Activated naive CD8-positive, alpha-beta T cell treated with anti-CD3 and anti-CD28 coated beads, Interleukin-2, amount 10 ng/mL, durations not matched to agents 7 days and 5 days (primary cell): ENCODE results near the gene OPRD1. TPM values are rescaled to one million over a fixed set of nuclear protein-coding genes. Genes with fewer than 3 reads are reported as not detected.

Source experiments
- ATAC-seq: fragments of 150-1000 bp; cut with Tn5 transposase; one replicate; pipeline ENCODE4 v1.10.0; 2021; ENCODE audit warnings: low read depth, moderate library complexity
- POLR2A ChIA-PET: fragments of 350-600 bp; sonication (Branson Sonifier 250); formaldehyde crosslinking; loops from one replicate; lab custom pipeline; 2021; ENCODE audit warnings: antibody characterized with exemption; lab: Charles Lee
- DNase-seq: peaks from one replicate; pipeline ENCODE4 v3.0.0; 2021
- H3K27ac Mint-ChIP-seq: one replicate; pipeline ENCODE4 v1.8.0; 2022; ENCODE audit warnings: mild to moderate bottlenecking, mixed read lengths
- H3K27me3 Mint-ChIP-seq: one replicate; pipeline ENCODE4 v1.8.0; 2022; ENCODE audit warnings: mild to moderate bottlenecking, moderate library complexity, mixed read lengths
- H3K36me3 Mint-ChIP-seq: one replicate; pipeline ENCODE4 v1.8.0; 2021; ENCODE audit warnings: mild to moderate bottlenecking, mixed read lengths
- H3K4me1 Mint-ChIP-seq: one replicate; pipeline ENCODE4 v1.8.0; 2021; ENCODE audit warnings: mixed read lengths
- H3K4me3 Mint-ChIP-seq: one replicate; pipeline ENCODE4 v1.8.0; 2022; ENCODE audit warnings: mild to moderate bottlenecking, moderate library complexity, mixed read lengths
- H3K9me3 Mint-ChIP-seq: one replicate; pipeline ENCODE4 v1.8.0; 2021; ENCODE audit warnings: mixed read lengths
- total RNA-seq, 2 experiments: library from RNA; stranded (reverse); gene quantifications; one replicate each; pipeline ENCODE4 v1.2.3, GENCODE V29; 2021

OPRD1 gene
- total RNA-seq, 2 experiments from 2014 or later: not detected

- Mint-ChIP-seq H3K4me3 (peak overlapping the region; percentile 87), H3K4me1 (peaks cover 39% of the 10 kb centered on the region), H3K27me3 (no peaks in the 10 kb centered on the region), H3K9me3 (no peaks in the 10 kb centered on the region), H3K27ac (peak overlapping the region; percentile 94), H3K36me3 (no peaks in the 10 kb centered on the region)
- POLR2A ChIA-PET: interaction anchor here (0.9 to 2.9 kb wide), 6 partner anchors 16 to 295 kb away, joined by 3 to 20 read pairs (median 4); partner anchors contain the start of genes EPB41, GMEB1, SRSF4 and TAF12
- DNase-seq (peak; percentile 97), ATAC-seq (peak; percentile 72)
Measured at GRCh38 chr1:28886731-28887418, 74.9 kb downstream of the OPRD1 start.

GRCh38 chr1:28887419-28887834 is 75.5 kb downstream of the OPRD1 start:
- H3K4me1 Mint-ChIP-seq: peaks cover 34% of the 10 kb centered on the region

GRCh38 chr1:28887835-28888682 is 76.1 kb downstream of the OPRD1 start:
- ATAC-seq (no peak), DNase-seq (no peak)
- POLR2A ChIA-PET: interaction anchor here (0.8 to 2.9 kb wide), 6 partner anchors 15 to 382 kb away, joined by 3 to 20 read pairs (median 4); partner anchors contain the start of genes EPB41, GMEB1, RCC1 and SRSF4
- no peaks in the 10 kb centered on the region for H3K27me3 Mint-ChIP-seq
- peaks cover 34% of the 10 kb centered on the region for H3K4me1 Mint-ChIP-seq
- H3K27ac Mint-ChIP-seq: peak overlapping the region; percentile 85
- H3K9me3 Mint-ChIP-seq: no peaks in the 10 kb centered on the region
- peaks cover 2% of the 10 kb centered on the region for H3K36me3 Mint-ChIP-seq
- H3K4me3 Mint-ChIP-seq: peak overlapping the region; percentile 88

More at GRCh38 chr1:28887419-28887834, 75.5 kb downstream of the OPRD1 start:
- ATAC-seq (no peak), DNase-seq (peak; percentile 58)
- Mint-ChIP-seq H3K9me3 (no peaks in the 10 kb centered on the region), H3K27me3 (no peaks in the 10 kb centered on the region), H3K27ac (peak overlapping the region; percentile 85), H3K36me3 (peaks cover 2% of the 10 kb centered on the region), H3K4me3 (peak overlapping the region; percentile 88)
- POLR2A ChIA-PET: interaction anchor here (0.9 to 2.9 kb wide), 5 partner anchors 15 to 294 kb away, joined by 3 to 20 read pairs (median 5); partner anchors contain the start of genes EPB41, GMEB1, SRSF4 and TAF12

DNA sequence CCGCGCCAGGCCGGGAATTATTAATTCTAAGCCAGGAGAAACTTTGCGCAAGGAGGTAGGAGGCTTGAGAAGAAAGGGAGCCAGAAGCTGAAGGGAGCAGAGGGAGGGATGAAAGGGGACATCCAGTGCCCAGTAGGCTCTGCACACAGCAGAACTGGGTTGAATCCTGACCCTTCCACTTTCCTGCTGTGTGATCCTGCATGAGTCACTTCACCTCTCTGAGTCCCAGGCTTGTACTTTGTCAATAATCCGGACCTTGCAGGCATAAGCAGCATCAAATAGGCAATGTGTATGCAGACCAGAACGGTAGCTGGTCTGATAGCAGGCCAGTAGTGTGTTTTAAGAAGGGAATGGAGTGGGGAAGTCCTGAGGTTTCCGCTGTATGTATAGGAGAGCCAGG is 76.9 kb downstream of the OPRD1 start:
- no peaks in the 10 kb centered on the region for H3K27me3 Mint-ChIP-seq
- DNase-seq: no peak
- H3K4me1 Mint-ChIP-seq: peaks cover 37% of the 10 kb centered on the region
- H3K36me3 Mint-ChIP-seq: peaks cover 2% of the 10 kb centered on the region
- POLR2A ChIA-PET: interaction anchor here (2.1 to 2.9 kb wide), 2 partner anchors 14 to 26 kb away, joined by 7 to 20 read pairs; partner anchors contain the start of gene EPB41
- ATAC-seq: no peak
- no peaks in the 10 kb centered on the region for H3K9me3 Mint-ChIP-seq
- no peak overlapping the region for H3K27ac Mint-ChIP-seq
- no peak overlapping the region for H3K4me3 Mint-ChIP-seq

DNA sequence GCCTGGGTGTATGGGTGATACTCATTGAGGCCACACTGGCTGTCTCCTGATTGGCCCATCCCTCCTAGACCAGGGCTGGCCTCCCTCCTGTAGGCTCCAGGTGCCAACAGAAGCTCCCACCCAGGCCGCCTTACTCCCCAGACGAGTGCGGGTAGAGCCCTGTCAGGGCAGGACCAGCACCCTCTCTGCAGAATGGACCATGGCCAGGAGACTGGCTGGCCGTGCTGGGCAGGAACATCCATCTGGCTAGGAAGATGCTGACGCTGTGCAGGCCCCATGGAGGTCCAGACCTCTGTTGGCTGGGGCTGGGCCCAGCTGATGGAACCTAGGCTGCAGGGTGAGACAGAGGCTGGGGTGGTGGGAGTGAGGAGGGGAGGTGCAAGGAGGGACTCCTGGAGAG is 77.4 kb downstream of the OPRD1 start:
- Mint-ChIP-seq H3K9me3 (no peaks in the 10 kb centered on the region), H3K4me1 (peaks cover 35% of the 10 kb centered on the region), H3K27ac (no peak overlapping the region), H3K27me3 (no peaks in the 10 kb centered on the region), H3K4me3 (no peak overlapping the region), H3K36me3 (peaks cover 3% of the 10 kb centered on the region)
- POLR2A ChIA-PET: interaction anchor here (2.1 to 2.9 kb wide), 2 partner anchors 13 to 25 kb away, joined by 7 to 20 read pairs; partner anchors contain the start of gene EPB41
- DNase-seq (no peak), ATAC-seq (no peak)

GRCh38 chr1:28890435-28890834 is 78.5 kb downstream of the OPRD1 start:
- no peak for ATAC-seq
- no peak overlapping the region for H3K27ac Mint-ChIP-seq
- POLR2A ChIA-PET: interaction anchor here (1.2 kb wide), 1 partner anchor 23 kb away, joined by 3 read pairs; the partner anchor contains the start of gene EPB41
- no peak overlapping the region for H3K4me3 Mint-ChIP-seq
- peaks cover 26% of the 10 kb centered on the region for H3K4me1 Mint-ChIP-seq
- DNase-seq: no peak
- no peaks in the 10 kb centered on the region for H3K27me3 Mint-ChIP-seq
- H3K36me3 Mint-ChIP-seq: peaks cover 3% of the 10 kb centered on the region
- H3K9me3 Mint-ChIP-seq: no peaks in the 10 kb centered on the region

DNA sequence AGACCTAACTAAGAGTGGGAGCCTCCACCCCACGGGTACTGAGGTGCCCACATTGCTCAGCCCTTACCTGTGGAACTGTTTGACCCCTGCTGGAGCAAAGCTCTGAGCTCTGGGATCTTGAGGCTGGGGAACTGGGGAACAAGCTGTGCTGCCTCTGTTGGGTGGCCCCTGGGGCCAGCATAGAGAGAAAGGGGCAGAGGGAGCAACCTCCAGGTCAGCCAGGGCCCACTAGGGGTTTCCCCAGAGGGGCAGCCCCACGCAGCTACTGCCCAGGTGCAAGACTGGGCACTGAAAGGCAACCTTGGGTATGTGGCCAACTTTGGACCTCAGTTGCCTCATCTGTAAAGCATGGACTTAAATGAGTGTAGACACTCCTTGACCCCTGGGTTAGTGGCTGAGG is 78.9 kb downstream of the OPRD1 start:
- H3K27ac Mint-ChIP-seq: no peak overlapping the region
- H3K4me3 Mint-ChIP-seq: no peak overlapping the region
- ATAC-seq: no peak
- H3K9me3 Mint-ChIP-seq: no peaks in the 10 kb centered on the region
- no peaks in the 10 kb centered on the region for H3K27me3 Mint-ChIP-seq
- POLR2A ChIA-PET: interaction anchor here (1.2 kb wide), 1 partner anchor 23 kb away, joined by 3 read pairs; the partner anchor contains the start of gene EPB41
- peaks cover 22% of the 10 kb centered on the region for H3K4me1 Mint-ChIP-seq
- DNase-seq: no peak
- peaks cover 3% of the 10 kb centered on the region for H3K36me3 Mint-ChIP-seq

GRCh38 chr1:28891256-28891655 is 79.3 kb downstream of the OPRD1 start:
- no peak overlapping the region for H3K4me3 Mint-ChIP-seq
- H3K27me3 Mint-ChIP-seq: no peaks in the 10 kb centered on the region
- H3K36me3 Mint-ChIP-seq: peaks cover 3% of the 10 kb centered on the region
- DNase-seq (no peak), ATAC-seq (no peak)
- no peaks in the 10 kb centered on the region for H3K9me3 Mint-ChIP-seq
- POLR2A ChIA-PET: interaction anchor here (0.6 to 1.2 kb wide), 2 partner anchors 23 to 95 kb away, joined by 3 to 5 read pairs; partner anchors contain the start of gene EPB41
- no peak overlapping the region for H3K27ac Mint-ChIP-seq
- peaks cover 18% of the 10 kb centered on the region for H3K4me1 Mint-ChIP-seq

DNA sequence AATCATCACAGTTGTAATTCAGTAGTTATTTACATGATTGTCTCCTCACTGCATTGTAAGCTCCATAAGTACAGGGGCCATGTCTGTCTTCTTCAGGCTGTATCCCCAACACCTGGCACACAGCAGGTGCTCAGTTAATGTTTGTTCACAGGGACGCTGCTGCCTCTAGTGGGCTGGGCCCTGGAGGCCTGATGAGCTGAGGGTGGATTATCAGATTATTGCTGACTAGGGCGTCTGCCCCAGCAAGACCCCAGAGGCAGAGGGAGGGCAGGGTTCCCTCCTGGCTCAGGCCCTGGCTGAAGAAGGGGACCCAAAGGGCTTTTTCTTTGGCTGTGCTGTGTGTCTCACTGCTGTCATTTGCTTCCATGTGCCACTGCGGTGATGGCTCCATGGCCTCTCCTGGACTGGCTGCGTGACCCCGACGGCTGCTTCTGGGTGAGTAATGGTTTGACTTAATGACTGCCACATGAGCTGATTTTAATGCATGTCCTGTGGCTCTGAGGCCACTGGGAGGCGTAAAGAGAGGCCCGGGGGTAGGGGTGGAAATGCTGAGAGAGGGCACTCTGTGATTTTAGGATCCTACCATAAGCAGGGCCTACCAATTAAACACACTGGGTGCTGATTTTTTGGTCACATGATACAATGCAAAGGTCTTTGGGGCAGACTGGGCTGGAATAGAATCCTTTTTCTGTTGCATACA is 81.6 kb downstream of the OPRD1 start:
- peak; percentile 25 for ATAC-seq
- Mint-ChIP-seq H3K9me3 (no peaks in the 10 kb centered on the region), H3K27ac (no peak overlapping the region), H3K36me3 (peaks cover 6% of the 10 kb centered on the region), H3K27me3 (no peaks in the 10 kb centered on the region), H3K4me3 (no peak overlapping the region), H3K4me1 (peaks cover 9% of the 10 kb centered on the region)
- POLR2A ChIA-PET: interaction anchor here (0.6 to 1.2 kb wide), 2 partner anchors 19 to 21 kb away, joined by 3 read pairs; partner anchors contain the start of gene EPB41
- DNase-seq: no peak

DNA sequence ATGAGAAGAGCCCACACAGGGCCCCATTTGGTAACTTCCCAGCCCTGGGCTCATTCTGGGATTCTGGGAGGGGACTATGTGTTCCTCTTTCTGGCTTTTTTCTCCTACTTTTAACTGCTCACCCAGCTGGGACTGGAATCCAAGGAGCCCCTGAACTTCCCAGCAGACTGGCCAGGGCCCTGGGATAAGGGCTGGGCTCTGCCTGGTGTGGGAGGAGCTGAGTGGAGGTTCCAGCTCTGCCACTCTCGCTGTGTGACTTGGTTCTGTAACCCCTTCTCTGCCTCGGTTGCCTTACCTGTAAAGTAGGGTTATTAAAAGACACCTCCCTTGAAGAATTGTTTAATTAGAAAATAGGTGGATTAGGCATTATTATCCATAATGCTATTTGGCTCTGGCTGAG is 82.8 kb downstream of the OPRD1 start:
- Mint-ChIP-seq H3K4me3 (no peak overlapping the region), H3K36me3 (peaks cover 6% of the 10 kb centered on the region), H3K27me3 (no peaks in the 10 kb centered on the region), H3K27ac (no peak overlapping the region), H3K9me3 (no peaks in the 10 kb centered on the region), H3K4me1 (peaks cover 6% of the 10 kb centered on the region)
- ATAC-seq (no peak), DNase-seq (no peak)
- POLR2A ChIA-PET: no interaction called here

- Mint-ChIP-seq H3K27ac (peak overlapping the region; percentile 14), H3K36me3 (peaks cover 6% of the 10 kb centered on the region), H3K4me3 (no peak overlapping the region), H3K4me1 (peaks cover 5% of the 10 kb centered on the region), H3K27me3 (no peaks in the 10 kb centered on the region), H3K9me3 (no peaks in the 10 kb centered on the region)
- no peak for DNase-seq
- ATAC-seq: no peak
- POLR2A ChIA-PET: no interaction called here
Measured at GRCh38 chr1:28895896-28896608, 84.1 kb downstream of the OPRD1 start.

GRCh38 chr1:28896609-28896986 is 84.6 kb downstream of the OPRD1 start:
- POLR2A ChIA-PET: no interaction called here
- no peaks in the 10 kb centered on the region for H3K9me3 Mint-ChIP-seq
- H3K4me1 Mint-ChIP-seq: peaks cover 4% of the 10 kb centered on the region
- H3K27me3 Mint-ChIP-seq: no peaks in the 10 kb centered on the region
- peak overlapping the region; percentile 14 for H3K27ac Mint-ChIP-seq
- peaks cover 6% of the 10 kb centered on the region for H3K36me3 Mint-ChIP-seq
- H3K4me3 Mint-ChIP-seq: no peak overlapping the region
- DNase-seq (no peak), ATAC-seq (no peak)
